Measurements from ENCODE around the gene CYTH3.

GRCh38 chr7:6175645-6176044 is 96.8 kb downstream of the CYTH3 start:
- TF ChIP-seq CTCF (IDR thresholded peaks at IDR 0.05 in 2 of 3, conservative IDR thresholded peaks at IDR 0.05 in 1 of 3; ENCODE audit: borderline replicate concordance in 1 of 3, insufficient read depth in 1 of 3, low read depth in 2 of 3, low read length in 2 of 3) = no peak
- no peak for TF ChIP-seq POLR2AphosphoS5 (IDR thresholded peaks at IDR 0.05; ENCODE audit: low read depth, low read length)
- no peak for TF ChIP-seq POLR2A (IDR thresholded peaks at IDR 0.05; ENCODE audit: borderline replicate concordance, extremely low read depth, insufficient read depth, insufficient read length)
- no peak for TF ChIP-seq EGR1 (IDR thresholded peaks at IDR 0.05; ENCODE audit: low read depth)
- TF ChIP-seq TCF7L2 (IDR thresholded peaks at IDR 0.05; ENCODE audit: borderline replicate concordance, extremely low read depth, insufficient read depth, insufficient read length) = no peak
